Epithelial cell of proximal tubule (primary cell): Measurements from ENCODE around the gene MGAT5. TPM values are rescaled to one million over a fixed set of nuclear protein-coding genes. Genes with fewer than 3 reads are reported as not detected.

Experiments used
- DNase-seq: peaks from one replicate; pipeline ENCODE4 v3.0.0-alpha.2; 2011; ENCODE audit warnings: low read depth
- H3K4me3 ChIP-seq: 2 replicates; pipeline ENCODE4 v1.5.1; 2011; ENCODE audit warnings: low read depth, mild to moderate bottlenecking, low read length
- total RNA-seq: library from RNA; depleted of rRNA; stranded (reverse); fragments of >200 nt; gene quantifications from 2 replicates; pipeline ENCODE4 v1.2.3, GENCODE V29; 2015
- TF ChIP-seq, protein P1 (sequence below): conservative IDR thresholded peaks from 2 replicates; pipeline ENCODE4 v1.5.1; 2012; ENCODE audit warnings: low read depth, mild to moderate bottlenecking, low read length

The MGAT5 gene
- total RNA-seq, 1 donor from 2014 or later, result 34.0 TPM

DNA sequence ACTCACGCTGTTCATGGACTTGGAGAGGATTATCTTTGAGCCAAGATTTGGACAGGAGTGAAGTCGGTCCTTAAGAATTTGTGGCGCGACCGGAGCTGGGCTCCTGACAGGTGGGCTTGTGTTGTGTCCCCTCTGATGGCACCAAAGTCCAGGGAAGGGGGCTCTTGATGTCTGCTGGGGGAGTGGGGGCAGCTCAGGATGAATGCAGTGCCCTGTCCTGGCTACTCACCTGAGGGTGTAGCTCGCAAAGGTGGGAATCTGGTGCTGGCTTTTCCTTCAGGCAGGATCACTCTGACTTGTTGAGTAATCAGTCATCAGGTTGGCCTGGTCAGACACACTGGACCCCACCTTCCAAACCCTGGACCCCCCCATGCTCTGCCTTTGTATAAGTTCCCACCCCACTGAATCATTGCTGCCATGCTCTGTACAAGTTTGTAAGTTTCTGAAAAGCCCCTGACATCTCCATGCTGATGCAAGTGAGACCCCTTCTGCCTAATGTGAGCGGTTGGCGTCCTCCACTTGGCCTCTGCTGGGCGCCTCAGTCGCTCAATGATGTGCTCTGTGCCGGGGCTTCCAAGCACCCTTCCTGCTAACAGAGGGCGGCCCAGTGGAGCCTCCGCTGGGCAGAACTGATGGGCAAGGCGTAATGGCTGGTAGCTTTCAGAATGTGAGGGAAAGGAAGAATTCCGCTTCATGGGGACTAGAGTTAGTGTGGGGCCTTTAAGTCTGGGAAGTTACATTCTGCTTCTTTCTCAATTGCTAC, 196.1 kb downstream of the MGAT5 start:
- DNase-seq, result no peak
- TF ChIP-seq, protein P1, sequence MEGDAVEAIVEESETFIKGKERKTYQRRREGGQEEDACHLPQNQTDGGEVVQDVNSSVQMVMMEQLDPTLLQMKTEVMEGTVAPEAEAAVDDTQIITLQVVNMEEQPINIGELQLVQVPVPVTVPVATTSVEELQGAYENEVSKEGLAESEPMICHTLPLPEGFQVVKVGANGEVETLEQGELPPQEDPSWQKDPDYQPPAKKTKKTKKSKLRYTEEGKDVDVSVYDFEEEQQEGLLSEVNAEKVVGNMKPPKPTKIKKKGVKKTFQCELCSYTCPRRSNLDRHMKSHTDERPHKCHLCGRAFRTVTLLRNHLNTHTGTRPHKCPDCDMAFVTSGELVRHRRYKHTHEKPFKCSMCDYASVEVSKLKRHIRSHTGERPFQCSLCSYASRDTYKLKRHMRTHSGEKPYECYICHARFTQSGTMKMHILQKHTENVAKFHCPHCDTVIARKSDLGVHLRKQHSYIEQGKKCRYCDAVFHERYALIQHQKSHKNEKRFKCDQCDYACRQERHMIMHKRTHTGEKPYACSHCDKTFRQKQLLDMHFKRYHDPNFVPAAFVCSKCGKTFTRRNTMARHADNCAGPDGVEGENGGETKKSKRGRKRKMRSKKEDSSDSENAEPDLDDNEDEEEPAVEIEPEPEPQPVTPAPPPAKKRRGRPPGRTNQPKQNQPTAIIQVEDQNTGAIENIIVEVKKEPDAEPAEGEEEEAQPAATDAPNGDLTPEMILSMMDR, result no peak

DNA sequence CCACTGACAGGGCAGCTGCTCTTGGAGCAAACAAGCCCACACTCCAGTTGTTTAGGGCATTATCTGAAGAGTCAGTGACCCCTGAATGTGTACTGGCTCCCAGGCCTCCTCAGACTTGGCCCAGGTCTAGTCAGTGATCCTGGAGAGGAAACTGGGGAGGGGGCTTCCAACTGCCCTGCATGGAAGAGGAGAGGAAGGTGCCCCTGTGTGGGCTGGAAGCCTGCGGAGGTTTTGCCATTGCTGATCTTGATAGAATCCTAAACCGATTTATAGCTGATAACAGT, 197.4 kb downstream of the MGAT5 start:
- TF ChIP-seq, protein P1, result no peak
- H3K4me3 ChIP-seq, result no peak overlapping the region
- no peak for DNase-seq

More for the DNA sequence above, 196.1 kb downstream of the MGAT5 start:
- H3K4me3 ChIP-seq, result no peak overlapping the region

GRCh38 chr2:134452042-134452733, 198.3 kb downstream of the MGAT5 start:
- no peak for DNase-seq
- TF ChIP-seq, protein P1, result no peak

DNA sequence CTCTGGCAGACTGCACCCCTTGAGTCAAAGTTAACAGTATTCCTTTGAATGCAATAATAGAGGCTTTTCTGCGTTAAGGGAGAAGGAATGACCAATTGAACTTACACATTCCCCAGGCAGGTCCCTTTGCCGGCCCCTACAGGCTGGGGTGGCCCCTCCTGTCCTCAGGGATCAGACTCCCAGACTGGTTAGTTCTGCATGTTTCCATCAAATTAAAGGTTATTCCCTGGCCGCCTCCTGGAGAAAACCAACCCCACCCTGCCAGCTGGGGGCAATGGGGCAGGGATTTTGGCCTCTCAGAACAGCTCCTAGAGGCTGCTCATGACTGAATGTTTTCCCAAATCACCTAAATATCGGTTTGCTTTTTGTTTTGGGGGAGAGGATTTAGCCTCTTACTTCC, 199.6 kb downstream of the MGAT5 start:
- TF ChIP-seq, protein P1, result no peak
- DNase-seq, result no peak
- H3K4me3 ChIP-seq, result no peak overlapping the region

More at GRCh38 chr2:134452042-134452733, 198.3 kb downstream of the MGAT5 start:
- no peak overlapping the region for H3K4me3 ChIP-seq

- TF ChIP-seq, protein P1, result no peak
- no peak for DNase-seq
- no peak overlapping the region for H3K4me3 ChIP-seq
Observed at GRCh38 chr2:134453973-134454372, 200.1 kb downstream of the MGAT5 start.

- TF ChIP-seq, protein P1, result no peak
- no peak for DNase-seq
- H3K4me3 ChIP-seq, result no peak overlapping the region
Observed at GRCh38 chr2:134454426-134454825, 200.6 kb downstream of the MGAT5 start.

DNA sequence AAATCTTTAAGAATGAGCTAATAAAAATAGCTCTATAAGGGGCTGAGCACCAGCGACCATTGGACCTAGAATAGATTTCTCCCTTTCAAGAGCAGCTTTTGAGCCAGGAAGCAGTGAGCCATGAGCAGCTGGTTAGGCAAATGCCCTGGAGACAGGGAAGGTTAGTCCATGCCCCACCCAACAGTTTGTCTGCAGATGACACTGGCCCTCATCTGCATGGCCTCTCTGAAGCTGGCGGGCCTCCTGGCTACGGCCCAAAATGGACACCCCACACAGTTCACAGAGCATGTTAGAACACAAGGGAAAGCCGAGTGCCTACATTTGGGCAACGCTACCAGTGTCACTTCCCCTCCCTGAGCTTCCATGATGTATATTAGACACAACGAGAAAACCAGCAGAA, 201.1 kb downstream of the MGAT5 start:
- TF ChIP-seq, protein P1, result no peak

More for the DNA sequence above, 201.1 kb downstream of the MGAT5 start:
- DNase-seq, result no peak
- no peak overlapping the region for H3K4me3 ChIP-seq
